GM18505 (cell line): ENCODE data around the gene TPP2.

ENCODE experiments used
- ATAC-seq: cut with Tn5 transposase; IDR thresholded peaks from one replicate; pipeline ENCODE4 v1.9.1; 2021; ENCODE audit not compliant: unreplicated experiment
- POLR2A ChIP-seq: IDR thresholded peaks from 4 replicates; pipeline ENCODE4 v1.6.1; 2011; ENCODE audit warnings: borderline replicate concordance; ENCODE audit not compliant: insufficient read depth, insufficient read length; ENCODE audit errors: extremely low read depth

The TPP2 gene

GRCh38 chr13:102699504-102699903, 102.7 kb downstream of the TPP2 start:
- ATAC-seq: no peak
- no peak for TF ChIP-seq POLR2A

GRCh38 chr13:102700088-102701031, 103.6 kb downstream of the TPP2 start:
- no peak for TF ChIP-seq POLR2A
- ATAC-seq: no peak

GRCh38 chr13:102701331-102701730, 104.5 kb downstream of the TPP2 start:
- ATAC-seq: no peak
- TF ChIP-seq POLR2A: no peak

DNA sequence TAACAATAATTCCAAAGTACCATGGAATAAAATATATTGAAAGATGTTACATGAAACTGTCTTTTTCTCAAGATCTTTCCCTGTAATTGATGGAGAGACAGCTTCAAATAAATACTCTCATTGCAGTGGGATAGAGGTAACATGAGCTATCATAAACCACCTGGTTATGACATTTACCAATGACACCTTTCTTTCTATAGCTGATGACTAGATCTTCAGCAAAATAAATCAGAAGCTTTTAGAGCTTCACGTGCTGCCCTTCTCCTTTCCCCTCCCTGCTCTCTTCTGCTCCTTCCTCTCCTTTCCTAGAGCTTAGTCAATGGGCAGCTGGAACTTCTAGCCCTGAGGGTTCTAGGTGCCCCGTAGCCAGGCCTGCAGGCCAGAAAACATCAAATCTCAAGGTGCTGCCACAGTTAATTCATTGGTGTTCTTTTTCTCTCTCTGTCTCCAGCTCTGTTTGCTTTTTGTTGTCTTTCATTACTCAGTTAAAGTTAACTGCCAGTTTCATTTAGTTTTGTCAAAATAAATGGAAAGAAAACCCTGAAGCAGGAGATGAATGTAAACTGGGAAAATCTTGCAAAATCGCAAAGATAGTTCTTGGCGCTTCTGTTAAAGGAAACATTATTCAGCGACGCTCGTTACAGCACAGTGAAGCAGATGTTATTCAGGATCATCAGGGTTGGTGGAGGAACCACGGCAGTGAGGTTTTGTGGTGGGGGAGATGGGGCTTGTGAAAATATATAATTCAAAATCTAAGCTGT, 106.4 kb downstream of the TPP2 start:
- no peak for TF ChIP-seq POLR2A
- no peak for ATAC-seq

GRCh38 chr13:102703726-102704035, 106.9 kb downstream of the TPP2 start:
- no peak for ATAC-seq
- no peak for TF ChIP-seq POLR2A

DNA sequence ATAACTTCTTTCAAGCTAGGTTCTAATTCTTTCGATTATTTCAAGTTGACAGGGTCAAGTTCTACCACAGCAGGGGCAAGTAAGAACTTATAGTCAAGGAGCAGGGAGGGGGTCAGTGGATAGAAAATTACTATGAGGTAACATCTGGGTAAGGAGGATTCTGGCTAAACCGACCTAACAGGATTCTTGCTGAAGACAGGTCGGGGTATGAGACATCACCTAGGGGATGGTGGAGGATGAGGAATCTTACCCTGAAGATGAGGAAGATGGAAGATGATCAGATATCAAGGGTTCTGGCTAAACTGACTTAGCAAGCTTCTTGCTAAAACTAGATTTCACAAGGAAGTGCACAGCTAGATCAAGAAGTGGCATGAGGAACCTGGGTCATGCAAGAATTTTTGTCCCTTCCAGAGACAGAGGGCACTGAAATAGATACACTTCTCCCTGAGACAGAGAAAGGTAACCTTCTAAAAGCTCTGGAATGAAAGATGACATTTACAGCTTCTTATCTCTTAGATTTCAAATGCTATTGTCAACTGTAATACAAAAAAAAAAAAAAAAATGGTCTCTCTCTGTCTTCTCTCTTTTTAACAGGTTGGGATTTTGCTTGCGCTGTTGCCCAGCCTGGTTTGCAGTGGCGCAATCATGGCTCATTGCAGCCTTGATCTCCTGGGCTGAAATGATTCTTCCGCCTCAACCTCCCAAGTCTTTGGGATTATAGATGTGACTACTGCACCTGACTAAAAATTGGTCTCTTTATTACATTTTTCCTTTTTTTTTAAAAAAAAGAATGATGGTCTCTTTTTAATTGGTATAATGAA, 107.7 kb downstream of the TPP2 start:
- TF ChIP-seq POLR2A: no peak
- ATAC-seq: no peak

DNA sequence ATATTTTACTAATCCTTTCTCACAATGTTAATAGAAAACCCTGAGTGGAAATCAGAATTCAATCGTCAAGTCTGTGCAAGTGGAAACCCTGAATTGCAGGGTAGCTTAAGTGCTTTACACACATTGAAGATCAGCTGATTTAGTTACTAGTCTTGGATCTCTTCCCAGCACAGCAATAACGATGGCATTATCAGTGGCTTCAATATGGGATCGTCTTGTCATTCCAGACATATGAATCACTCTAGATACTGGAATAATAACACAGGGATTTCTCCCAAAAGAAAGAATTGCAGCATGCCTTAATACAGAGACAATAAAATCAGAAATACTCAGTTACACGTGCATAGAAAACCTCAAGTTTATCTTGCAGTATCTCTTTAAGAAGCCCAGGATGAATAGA, 110.7 kb downstream of the TPP2 start:
- ATAC-seq: no peak
- TF ChIP-seq POLR2A: no peak

DNA sequence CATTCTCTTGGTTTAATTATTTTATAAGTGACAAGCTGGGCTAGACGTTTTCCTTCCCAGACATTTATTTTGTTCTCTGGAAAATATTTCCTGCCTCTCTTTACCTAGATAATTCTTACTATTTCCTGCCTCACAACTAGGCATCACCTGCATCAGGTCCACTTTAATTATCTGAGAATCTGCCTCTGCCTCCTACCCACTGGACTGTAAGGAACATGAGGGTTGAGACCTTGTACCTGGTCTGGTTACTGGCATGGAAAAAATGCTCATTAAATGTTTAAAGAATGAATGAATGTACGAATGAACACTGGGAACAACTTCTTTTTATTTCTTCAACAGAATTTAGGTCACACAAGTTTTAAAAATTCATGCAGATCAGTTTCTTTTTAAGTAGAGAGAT, 111.4 kb downstream of the TPP2 start:
- ATAC-seq: no peak
- TF ChIP-seq POLR2A: no peak

- ATAC-seq: no peak
- TF ChIP-seq POLR2A: no peak
Measured at GRCh38 chr13:102708991-102709390, 112.2 kb downstream of the TPP2 start.

- no peak for TF ChIP-seq POLR2A
- ATAC-seq: no peak
Measured at GRCh38 chr13:102709536-102709935, 112.8 kb downstream of the TPP2 start.

DNA sequence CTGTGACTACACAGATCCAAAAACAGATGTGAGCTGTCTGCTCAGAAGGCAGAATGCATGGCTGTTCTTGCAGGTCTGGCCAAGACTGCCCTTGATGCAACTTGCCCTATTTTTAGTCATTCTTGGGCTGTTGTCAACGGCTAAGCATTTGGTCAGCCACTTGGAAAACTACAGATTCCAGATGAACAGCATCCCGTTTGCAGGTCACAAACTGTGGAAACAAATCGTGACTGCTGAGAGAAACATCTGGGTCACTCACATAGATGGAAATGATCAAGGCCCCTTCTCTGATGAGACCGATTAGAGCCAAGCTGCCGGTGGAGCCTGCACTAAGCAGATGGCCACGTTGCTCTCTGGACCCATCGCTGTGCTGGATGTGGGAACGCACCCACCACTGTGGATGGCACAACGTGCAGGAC, 113.5 kb downstream of the TPP2 start:
- TF ChIP-seq POLR2A: no peak
- ATAC-seq: no peak

GRCh38 chr13:102715447-102715846, 118.7 kb downstream of the TPP2 start:
- no peak for TF ChIP-seq POLR2A
- ATAC-seq: no peak

DNA sequence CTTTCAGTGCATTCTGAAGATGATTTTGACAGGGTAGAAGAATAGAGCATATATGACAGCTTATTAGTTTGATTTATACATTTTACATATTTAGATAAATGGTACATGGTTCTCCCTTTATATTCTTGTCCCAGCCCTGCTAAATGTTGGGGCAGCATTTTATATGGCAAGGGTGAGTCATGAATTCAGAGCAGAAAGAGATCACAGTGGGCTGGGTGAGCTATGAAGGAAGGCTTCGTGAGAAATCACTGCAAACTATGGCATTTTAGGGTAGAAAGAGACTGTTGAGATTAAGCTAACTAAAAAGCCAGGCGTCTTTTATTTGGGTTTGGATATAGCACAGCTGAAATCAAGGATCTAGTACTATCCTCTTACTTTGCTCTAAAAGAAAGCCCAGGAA, 122.0 kb downstream of the TPP2 start:
- no peak for ATAC-seq
- TF ChIP-seq POLR2A: no peak
